Activated CD4-positive, alpha-beta T cell treated with anti-CD3 and anti-CD28 coated beads, Interleukin-10, Interleukin-2, amounts not matched to agents 100 ng/mL and 50 ng/mL, durations not matched to agents 16 hours and 8 hours (primary cell): ENCODE data around the gene FAM174B.
"Not testable (repeated sequence)": the region's sequence is repeated elsewhere in the genome, so short reads cannot be mapped to it uniquely, and the experiment has no call there.

Experiments used
- DNase-seq: peaks from one replicate; pipeline ENCODE4 v3.0.0-alpha.2; 2020

Gene FAM174B

DNA sequence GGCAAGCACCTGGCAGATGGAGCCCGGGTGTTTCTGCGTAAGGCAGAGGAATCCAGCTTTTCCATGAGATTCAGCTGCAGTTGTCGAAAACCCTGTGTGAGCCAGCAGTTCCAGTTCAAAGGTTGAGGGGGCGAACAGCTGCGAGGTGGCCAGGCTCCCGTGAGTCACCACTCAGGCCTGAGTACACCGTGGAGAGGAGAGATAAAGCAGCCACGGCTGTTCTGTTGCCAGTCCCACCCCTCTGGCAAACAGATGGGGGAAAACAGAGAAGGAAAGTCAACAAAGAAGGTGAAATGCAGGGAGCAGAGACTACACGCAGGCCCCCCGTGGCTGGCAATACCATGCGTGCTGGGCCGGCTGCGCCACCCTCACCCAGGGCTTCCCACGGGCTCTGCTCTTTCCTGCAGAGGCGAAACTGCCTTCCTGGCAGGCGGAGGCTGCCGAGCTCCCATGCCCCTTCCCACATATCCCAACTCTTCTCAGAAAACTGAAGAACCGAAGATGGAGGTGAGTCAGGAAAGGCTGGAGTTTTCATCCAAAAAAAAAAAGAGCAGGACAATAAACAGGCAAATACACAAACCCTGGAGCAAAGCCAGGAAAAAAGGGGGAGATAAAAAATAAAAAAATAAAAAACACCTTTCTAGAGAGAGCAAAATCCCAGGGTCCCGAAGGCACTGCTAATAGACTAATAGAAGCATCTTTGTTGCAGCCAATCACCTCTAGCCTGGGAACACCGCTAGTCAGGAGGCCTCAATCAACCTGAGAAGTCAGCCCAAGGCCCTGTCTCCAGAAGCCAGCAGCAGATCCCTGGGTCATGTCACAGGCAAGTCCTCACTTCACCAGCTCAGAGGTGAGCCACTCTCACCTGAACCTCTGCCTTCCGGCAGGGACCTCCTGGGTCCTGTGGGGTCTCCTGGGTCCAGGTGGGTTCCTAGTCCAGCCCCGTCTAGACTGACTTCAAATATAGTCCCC, 37.7 kb downstream of the FAM174B start:
- no peak for DNase-seq

DNA sequence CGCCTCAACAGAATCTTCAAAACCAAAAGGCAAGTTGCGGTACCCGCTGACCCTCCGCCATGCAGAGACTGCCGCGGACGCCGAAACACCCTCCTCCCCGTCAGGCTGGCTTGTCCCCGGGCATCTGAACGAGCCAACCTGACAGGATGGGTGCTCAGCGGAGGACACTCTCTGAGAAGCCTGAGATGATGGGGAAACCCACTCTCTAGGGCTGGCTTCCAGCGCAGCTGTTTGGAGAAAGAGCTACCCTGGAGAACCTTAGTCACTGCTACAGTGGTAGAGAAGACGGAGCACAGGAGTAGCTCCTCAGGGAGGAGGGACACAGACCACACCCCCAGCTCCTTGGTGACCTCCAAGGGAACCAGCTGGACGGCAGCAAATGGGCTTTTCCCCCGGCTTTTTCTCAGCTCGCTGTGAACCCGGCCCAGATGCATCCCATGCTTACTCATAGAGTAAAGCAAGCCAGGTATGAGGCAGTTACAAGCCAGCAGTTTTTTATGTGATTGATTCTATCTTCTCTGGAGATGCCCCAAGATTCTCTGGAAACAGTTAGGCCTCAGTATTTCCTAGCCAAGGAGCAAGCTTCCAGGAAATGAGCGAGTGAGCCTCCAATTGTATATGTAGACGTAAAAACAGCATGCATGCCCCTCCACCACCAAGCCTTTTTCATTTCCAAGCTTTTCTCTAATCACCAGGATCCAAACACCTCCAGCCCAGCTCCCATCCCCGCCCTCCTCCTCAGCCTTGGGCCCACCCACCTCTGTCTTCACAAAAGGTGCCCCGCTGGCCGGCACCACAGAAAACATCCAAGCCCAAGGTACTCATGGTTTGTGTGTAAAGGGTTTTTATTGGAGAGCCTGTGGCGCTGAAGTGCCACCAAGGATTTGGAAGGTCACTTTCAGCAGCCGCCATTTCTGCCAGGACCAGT, 38.7 kb downstream of the FAM174B start:
- no peak for DNase-seq

DNA sequence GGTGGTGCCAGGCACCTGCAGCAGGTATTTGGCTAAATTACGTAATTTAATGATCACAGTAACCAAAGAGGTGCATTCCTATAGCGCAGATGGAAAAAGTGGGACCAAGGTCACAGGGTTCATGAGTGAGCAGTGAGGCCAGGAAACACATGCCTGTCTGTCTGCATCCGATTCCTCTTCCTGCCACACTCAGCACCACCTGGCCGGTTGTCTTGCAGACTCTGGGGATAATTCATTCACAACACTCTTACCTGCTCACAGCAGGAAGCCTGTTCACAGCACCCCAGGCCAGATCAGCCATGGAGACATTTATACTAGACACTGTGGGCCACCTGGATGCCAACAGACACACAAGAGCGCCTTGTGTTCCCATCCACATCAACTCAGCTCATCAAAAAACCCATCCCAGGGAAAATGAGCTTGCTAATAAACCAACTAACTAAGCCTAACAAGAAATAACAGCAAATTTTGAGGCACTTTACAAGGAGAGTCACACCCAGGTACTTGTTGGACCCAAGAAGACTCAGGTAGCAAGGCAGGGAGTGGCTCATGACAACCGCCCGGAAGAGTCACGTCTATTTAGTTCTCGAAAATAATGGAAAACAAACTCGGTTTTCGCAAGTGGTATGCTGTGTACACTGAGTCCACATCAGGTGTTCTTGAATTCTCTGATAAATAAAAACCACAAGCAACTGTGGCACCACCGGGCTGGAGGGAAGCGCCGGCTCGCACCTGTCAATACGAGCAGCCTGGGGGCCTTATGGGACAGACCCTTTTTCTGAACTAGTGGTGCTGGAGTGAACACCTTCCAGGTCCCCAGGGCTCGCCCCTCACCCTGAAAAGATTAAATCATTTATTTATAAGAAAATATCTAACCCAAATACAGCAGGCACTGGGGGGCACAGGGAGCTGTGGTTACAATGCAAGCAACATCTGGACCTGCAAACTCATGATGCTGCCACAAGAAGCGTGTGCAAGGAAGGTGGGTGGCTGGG, 40.5 kb downstream of the FAM174B start:
- no peak for DNase-seq

DNA sequence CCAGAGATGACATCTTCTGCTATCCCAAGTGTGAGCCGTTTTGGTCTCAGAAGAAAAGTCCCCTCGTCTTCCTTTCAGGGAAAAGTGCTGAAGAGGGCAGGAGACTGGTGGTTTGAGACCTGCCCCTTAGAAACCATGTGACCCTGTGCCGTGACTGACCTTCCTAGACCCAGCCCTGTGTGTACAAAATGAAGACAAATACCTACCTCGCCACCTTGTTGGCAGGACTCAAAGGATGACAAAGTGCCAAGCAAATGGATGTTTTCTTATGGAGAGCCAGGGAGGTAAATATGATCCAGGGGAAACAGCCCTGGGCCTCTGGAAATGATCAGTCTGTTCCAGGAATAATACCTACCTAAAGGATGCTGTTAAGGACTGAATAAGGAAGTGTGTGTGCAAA, 41.3 kb downstream of the FAM174B start:
- DNase-seq = no peak

DNA sequence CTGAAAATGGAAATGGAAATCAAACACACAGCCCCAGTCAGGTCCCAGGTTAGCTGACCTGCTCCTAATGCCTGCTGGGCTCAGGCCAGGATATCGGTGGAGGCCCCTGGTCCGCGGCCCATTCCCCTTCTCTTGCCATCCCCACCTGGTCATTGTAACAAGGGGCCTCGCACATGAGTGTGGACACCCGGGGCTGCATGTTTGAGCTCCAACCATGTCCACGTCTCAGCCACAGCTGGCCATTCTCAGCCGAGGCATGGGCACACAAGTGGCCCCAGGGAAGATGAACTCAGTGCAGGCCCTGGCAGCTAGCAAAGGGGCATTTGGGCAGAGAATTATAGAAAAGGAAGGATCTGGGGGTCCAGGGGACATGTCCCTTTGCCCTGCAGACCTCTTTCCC, 41.7 kb downstream of the FAM174B start:
- no peak for DNase-seq

- no peak for DNase-seq
Measured at GRCh38 chr15:92612891-92613290, 42.7 kb downstream of the FAM174B start.

GRCh38 chr15:92611995-92612745, 43.4 kb downstream of the FAM174B start:
- peak; percentile 16 for DNase-seq

DNA sequence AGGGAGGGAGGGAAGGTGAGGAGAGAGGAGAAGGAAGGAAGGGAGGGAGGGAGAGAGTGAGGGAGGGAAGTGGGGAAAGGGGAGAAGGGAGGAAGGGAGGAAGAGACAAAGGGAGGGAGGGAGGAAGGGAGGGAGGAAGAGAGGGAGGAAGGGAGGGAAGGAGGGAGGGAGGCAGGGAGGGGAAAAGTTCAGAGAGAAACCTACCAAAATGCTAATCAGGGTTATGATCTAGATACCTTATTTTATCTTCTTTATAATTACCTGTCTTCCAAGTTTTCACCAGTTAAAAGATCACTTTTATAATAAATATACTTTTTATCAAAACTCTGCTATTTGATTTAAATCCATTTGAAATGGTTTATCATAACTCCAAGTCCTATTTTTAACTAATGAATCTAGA, 44.4 kb downstream of the FAM174B start:
- no peak for DNase-seq

GRCh38 chr15:92610101-92610520, 45.5 kb downstream of the FAM174B start:
- no peak for DNase-seq

- DNase-seq = no peak
Measured at GRCh38 chr15:92608866-92609700, 46.5 kb downstream of the FAM174B start.

DNA sequence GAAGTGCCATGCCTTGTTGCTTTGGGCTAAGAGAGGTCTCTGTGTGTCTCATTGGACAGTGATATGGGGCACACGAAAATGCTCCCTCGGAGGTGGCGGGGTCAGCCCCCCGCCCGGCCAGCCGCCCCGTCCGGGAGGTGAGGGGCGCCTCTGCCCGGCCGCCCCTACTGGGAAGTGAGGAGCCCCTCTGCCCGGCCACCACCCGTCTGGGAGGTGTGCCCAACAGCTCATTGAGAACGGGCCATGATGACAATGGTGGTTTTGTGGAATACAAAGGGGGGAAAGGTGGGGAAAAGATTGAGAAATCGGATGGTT, 48.8 kb downstream of the FAM174B start:
- not testable (repeated sequence) for DNase-seq

- DNase-seq = no peak
Measured at GRCh38 chr15:92606126-92606835, 49.3 kb downstream of the FAM174B start.

- no peak for DNase-seq
Measured at GRCh38 chr15:92605225-92605944, 50.2 kb downstream of the FAM174B start.

DNA sequence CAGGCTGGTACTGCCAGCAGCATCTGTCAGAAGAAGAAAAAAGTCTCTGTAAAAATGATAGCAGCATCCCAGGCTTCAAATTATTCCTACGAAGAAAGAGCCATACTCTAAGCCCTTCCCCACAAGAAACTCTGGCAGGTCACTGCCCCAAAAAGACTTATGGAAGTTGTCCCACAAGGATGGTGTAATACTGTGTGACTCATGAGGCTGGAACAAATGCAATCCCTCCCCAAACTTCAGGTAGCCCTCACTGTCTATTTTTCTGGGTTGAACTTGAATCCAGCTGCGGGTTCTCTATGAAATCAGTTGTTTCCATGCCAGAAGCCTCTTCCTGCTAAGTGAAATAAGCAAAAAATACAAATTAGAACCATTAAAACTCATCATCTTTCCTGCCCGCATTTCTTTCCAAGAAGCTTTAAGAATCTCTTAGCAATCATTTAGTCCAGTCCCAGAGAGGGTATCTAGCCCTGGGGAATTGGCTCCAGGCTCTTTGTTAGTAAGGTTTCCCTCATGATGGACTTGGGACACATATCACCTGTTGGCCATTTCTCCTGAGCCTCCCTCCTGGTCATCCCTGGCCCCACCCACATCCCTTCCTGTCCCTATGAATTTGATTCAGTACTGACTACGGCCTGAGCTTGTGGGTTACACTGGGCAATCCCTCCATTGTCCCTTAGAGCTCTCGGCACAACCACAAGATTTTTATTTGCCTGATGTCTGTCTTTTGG, 51.7 kb downstream of the FAM174B start:
- DNase-seq = no peak

GRCh38 chr15:92603278-92603677, 52.3 kb downstream of the FAM174B start:
- DNase-seq = no peak

DNA sequence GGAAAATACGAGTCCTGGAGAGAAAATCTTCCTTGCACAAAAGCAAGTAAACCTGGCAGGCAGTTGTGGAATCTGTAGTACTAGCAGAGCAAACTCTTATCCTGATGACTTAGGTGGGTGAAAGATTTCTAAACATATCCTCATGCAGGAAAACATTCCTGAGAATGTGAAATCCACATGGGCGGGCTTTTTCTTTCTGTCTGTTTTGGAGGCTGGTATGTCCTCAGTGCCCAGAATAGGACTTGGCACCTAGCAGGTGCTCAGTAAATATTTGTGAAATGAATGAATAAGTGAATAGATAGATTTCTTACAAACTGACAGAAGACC, 53.3 kb downstream of the FAM174B start:
- no peak for DNase-seq

DNA sequence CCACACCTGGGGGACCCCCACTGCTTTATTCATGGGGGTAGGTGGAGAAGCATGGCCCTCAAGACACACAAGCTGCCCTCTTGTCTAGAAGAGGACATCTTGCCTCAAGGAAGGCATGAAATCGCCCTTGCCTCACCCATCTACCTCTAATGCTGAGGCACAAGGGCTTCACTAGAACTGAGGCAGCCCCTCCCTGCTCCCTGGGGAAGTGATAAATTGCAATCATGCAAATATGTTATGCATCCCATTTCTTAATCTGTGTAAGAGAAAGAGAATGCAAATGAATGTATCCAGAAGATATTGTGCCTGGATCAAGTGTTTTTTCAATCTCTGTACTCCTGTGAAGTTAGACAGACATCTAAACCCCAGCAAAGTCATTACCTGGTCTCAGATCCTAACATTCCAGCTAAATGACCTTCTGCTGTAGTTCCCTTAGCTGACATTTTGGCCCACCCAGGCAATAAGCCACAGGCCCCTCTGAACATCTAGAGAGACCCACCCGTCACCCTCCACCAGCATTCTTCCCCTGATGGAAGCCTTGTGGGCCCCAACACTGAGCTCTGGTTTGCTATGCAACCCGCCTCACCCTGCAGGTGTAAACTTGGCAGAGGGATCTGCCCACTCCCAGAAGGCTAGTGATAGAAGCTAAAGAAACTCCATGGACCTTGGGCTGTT, 53.8 kb downstream of the FAM174B start:
- DNase-seq = no peak

DNA sequence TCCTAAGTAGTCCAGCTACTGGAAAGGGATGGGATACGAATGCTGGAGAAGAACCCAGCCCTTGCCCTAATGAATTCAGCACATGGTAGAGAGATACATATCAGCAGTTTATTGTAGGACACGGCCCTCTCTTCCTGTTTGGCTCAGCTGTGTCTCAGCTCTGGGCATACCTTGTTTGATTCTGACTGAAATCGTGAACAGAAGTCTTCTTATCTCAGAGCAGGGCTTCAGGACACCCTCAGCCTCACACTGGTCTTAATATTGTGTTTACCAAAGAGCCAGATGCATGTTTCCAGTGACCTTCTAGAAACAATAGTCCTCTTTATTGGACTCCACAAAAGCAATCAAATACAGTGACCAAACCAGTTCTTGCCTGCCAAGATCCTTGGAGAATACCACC, 54.7 kb downstream of the FAM174B start:
- no peak for DNase-seq
